LNCaP clone FGC (cell line): ENCODE measurements around the gene HSPA4.
"Not testable (repeated sequence)": the region's sequence is repeated elsewhere in the genome, so short reads cannot be mapped to it uniquely, and the experiment has no call there.

Experiments used
- DNase-seq: peaks from one replicate; pipeline ENCODE4 v3.0.0-alpha.2; 2011; ENCODE audit warnings: low read depth
- H3K4me3 ChIP-seq: 2 replicates; pipeline ENCODE4 v1.5.1; 2011; ENCODE audit warnings: mild to moderate bottlenecking, low read depth, low read length, control low read depth
- TF ChIP-seq, protein P1 (sequence below): IDR thresholded peaks from 2 replicates; pipeline ENCODE4 v1.5.1; 2012; ENCODE audit warnings: mild to moderate bottlenecking; ENCODE audit not compliant: control insufficient read depth, insufficient read depth; ENCODE audit errors: extremely low read depth

HSPA4 gene

DNA sequence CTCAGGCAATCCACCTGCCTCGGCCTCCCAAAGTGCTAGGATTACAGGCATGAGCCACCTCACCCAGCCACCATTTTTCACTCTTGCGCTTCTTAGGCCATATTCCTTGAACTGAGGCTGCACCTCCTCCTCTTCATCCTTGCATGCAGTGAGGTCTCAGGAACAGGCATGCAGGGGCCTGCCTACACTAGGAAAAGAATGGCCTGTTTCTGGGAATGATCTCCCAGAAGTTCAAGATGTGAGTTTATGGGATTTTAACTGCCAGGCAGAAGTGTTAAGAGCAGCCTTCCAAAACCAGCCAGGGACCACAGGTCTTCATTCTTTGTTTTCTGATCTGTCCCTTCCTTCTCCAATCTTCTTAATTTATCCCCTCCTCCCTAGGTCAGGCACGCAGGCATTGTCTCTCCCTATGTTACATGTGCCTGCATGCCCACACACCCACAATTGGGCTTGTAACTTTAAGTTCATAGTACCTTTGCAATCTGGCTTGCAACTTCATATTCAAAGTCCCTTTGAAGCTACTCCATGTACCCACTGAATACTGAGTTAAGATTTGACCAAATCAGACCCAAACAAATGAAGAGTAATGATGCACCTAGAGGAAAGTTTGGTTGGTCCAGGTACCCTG is 10.5 kb upstream of the HSPA4 start:
- no peak overlapping the region for H3K4me3 ChIP-seq
- TF ChIP-seq, protein P1, sequence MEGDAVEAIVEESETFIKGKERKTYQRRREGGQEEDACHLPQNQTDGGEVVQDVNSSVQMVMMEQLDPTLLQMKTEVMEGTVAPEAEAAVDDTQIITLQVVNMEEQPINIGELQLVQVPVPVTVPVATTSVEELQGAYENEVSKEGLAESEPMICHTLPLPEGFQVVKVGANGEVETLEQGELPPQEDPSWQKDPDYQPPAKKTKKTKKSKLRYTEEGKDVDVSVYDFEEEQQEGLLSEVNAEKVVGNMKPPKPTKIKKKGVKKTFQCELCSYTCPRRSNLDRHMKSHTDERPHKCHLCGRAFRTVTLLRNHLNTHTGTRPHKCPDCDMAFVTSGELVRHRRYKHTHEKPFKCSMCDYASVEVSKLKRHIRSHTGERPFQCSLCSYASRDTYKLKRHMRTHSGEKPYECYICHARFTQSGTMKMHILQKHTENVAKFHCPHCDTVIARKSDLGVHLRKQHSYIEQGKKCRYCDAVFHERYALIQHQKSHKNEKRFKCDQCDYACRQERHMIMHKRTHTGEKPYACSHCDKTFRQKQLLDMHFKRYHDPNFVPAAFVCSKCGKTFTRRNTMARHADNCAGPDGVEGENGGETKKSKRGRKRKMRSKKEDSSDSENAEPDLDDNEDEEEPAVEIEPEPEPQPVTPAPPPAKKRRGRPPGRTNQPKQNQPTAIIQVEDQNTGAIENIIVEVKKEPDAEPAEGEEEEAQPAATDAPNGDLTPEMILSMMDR = no peak
- DNase-seq = no peak

DNA sequence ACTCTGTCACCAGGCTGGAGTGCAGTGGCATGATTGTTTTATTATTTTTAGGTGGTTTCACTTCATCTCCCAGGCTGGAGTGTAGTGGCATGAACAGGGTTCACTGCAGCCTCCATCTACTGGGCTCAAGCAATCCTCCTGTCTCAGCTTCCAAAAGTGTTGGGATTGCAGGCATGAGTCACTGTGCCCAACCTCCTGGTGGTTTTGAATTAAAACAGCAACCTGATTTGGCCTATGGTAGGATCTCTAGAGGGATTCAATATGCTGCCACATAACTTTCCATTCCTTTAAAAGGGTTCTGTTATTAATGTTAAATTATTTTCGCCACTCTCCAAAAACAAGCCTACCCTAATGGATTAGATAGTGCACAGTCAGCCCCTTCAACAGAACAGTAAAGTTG is 9.9 kb upstream of the HSPA4 start:
- H3K4me3 ChIP-seq = no peak overlapping the region
- TF ChIP-seq, protein P1 = no peak
- no peak for DNase-seq

DNA sequence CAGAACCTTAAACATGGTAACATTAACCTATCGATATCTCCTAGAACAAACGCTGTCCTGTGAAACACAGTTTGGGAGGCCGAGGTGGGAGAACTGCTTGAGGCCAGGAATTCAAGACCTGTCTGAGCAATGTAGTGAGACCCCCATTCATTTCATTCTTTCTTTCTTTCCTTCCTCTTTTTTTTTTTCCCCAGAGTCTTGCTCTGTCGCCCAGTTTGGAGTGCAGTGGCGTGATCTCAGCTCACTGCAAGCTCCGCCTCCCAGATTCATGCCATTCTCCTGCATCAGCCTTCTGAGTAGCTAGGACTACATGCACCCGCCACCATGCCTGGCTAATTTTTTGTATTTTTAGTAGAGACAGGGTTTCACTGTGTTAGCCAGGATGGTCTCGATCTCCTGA is 5.3 kb upstream of the HSPA4 start:
- not testable (repeated sequence) for H3K4me3 ChIP-seq

DNA sequence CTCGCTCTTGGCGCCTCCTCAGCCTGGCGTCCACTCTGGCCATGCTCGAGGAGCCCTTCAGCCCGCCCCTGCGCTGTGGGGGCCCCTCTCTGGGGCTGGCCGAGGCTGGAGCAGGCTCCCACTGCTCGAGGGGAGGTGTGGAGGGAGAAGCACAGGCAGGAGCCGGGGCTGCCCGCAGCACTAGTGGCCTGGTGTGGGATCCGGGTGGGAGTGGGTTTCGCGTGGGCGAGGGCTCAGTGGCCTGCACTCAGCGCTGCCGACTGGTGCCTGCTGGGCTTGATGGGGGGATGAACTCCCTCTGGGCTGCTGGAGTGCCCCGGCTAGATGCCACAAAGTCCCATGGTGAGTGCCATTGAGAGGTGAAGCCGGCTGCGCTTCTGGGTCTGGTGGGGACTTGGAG is 4.4 kb upstream of the HSPA4 start:
- no peak overlapping the region for H3K4me3 ChIP-seq
- TF ChIP-seq, protein P1 = no peak
- no peak for DNase-seq

More for the DNA sequence above, 5.3 kb upstream of the HSPA4 start:
- DNase-seq = not testable (repeated sequence)

DNA sequence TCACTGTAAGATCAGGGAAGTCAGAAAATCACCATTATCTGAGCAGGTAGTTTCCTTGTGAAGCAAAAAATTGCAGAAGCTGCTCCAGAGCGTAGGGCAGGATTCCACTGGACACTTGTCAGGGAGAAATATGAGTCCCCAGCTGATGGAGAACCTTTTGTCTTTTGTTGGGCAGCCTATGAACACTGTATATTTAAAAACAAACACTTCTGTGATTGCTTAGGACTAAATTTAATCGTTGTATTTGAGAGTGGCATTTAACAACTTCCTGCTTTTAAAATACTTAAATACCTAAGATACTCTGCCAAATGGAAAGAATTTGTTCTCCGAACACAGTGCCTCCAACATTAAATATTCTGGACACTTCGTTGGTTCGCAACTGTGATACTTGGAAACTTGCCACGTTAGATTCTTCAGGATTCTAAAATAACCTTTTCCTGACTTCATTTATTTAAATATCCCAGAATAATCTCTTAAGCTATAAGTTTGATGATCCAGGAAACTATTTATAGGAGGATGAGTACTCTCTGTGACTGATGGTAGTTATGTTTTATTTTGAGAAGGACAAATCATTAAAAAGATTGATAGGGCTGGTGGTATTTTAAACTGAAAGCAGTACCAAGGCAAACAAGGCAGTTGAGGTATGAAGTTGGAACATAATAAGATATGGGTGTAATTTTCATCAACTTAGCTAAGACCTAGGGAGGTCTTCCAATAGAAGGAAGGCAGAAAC is 2.7 kb upstream of the HSPA4 start:
- TF ChIP-seq, protein P1 = no peak
- DNase-seq = peak; percentile 87
- H3K4me3 ChIP-seq = peak overlapping the region; percentile 32

DNA sequence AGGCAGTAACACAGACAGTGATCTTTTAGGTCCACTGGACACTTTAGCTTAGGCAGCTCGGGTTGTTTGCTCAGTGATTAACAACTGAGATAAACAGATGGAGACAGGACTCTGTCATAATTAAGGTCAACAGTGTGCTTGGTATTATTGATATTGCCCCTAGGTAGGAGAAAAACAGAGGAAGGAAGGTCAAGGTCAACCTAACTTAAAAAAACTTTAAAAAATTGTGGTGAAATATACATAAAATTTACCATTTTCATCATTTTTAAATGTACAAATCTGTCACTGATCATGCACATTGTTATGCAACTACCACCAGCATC is 2.1 kb upstream of the HSPA4 start:
- TF ChIP-seq, protein P1 = no peak
- peak; percentile 87 for DNase-seq
- H3K4me3 ChIP-seq = peak overlapping the region; percentile 32; the same call in 1 of the 2 replicates

DNA sequence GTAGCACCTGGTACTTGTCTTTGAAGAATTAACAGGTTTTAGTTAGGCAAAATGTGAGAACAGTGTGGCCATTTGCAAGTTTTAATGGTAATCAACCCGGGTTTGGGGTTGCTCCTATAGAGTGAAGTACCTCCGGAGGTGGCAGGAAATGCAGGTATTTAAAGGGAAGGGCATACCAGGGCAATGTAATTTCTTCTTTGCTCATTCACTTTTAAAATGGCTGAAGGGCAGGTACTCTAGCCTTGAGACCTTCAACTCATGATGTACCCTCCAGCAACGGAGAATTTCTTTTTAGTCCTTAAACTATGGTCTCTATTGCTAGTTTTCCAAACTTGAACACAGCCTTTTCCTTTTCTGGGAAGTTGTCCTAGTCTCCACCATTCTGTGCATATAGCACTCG is 1.3 kb upstream of the HSPA4 start:
- H3K4me3 ChIP-seq = peak overlapping the region; percentile 89
- no peak for DNase-seq
- TF ChIP-seq, protein P1 = no peak
